ENCODE data around the gene MCAM. TPM values are rescaled to one million over a fixed set of nuclear protein-coding genes. Genes with fewer than 3 reads are reported as not detected.

Gene MCAM
- total and polyA plus RNA-seq, 10 of the 15 experiments (the other 5 are each of a cell fraction or from before 2014, with no cell fraction given), result 3.1 to 19.7 (median 9.3) TPM

- H3K4me2 ChIP-seq (ENCODE audit: control insufficient read depth, insufficient read depth), result no peak overlapping the region
- no peak overlapping the region for H3K27ac ChIP-seq (ENCODE audit: control insufficient read depth, insufficient read depth)
- H3K79me2 ChIP-seq (ENCODE audit: control insufficient read depth, insufficient read depth, low read length), result no peaks in the 10 kb centered on the region
- intact Hi-C loops (cut with micrococcal nuclease; ENCODE audit: unreplicated experiment) (no loop called here), in situ Hi-C loops (cut with MboI) (no loop called here)
- no peaks in the 10 kb centered on the region for H4K20me1 ChIP-seq (ENCODE audit: control insufficient read depth, insufficient read depth)
- H2AFZ ChIP-seq (ENCODE audit: control insufficient read depth, low read depth, low read length), result no peak overlapping the region
- POLR2A ChIA-PET, result no interaction called here
- CTCF ChIA-PET, result interaction anchor here (0.6 to 2.4 kb wide), 4 partner anchors 14 to 23 kb away, joined by 3 to 8 read pairs (median 4); no protein-coding TSS in a partner anchor
- H3K4me3 ChIP-seq, result no peak overlapping the region
- no peak overlapping the region for H3K9ac ChIP-seq (ENCODE audit: control insufficient read depth, insufficient read depth, low read length)
- no TSS peak for BruUV-seq (replicated peaks)
- peaks cover 9 to 11% of the 10 kb centered on the region in 2 experiments for H3K27me3 ChIP-seq (replicated peaks in 1 of 2; ENCODE audit: control insufficient read depth in 2 of 2, insufficient read depth in 2 of 2, low read length in 1 of 2)
- ATAC-seq (peak; percentile 9; the same call in 1 of the 3 replicates), DNase-seq (ENCODE audit: low read depth, low spot score) (no peak), FAIRE-seq (no peak)
- no peaks in the 10 kb centered on the region for H3K36me3 ChIP-seq (ENCODE audit: control insufficient read depth in 2 of 2, insufficient read depth in 2 of 2, low read length in 1 of 2)
- WGBS (ENCODE audit: insufficient coverage, insufficient replicate concordance, low lambda C conversion rate, missing lambda C conversion rate), result 22% methylated on average over 13 of the region's 16 CpGs
- no peaks in the 10 kb centered on the region for H3K4me1 ChIP-seq (ENCODE audit: control insufficient read depth, insufficient read depth, low read length)
- SMC1A ChIA-PET (ENCODE audit: uncharacterized antibody, unreplicated experiment), result interaction anchor here (0.6 kb wide), 1 partner anchor 21 kb away, joined by 3 read pairs; no protein-coding TSS in a partner anchor
- H3K9me3 ChIP-seq (replicated peaks; ENCODE audit: control insufficient read depth, insufficient read depth, low read length), result no peaks in the 10 kb centered on the region
- RAD21 ChIA-PET (ENCODE audit: unreplicated experiment), result no interaction called here
- no peak for TF ChIP-seq BRCA1 (IDR thresholded peaks at IDR 0.05; ENCODE audit: low read depth, low read length)
- TF ChIP-seq RUNX3 (IDR thresholded peaks at IDR 0.05; ENCODE audit: low read length), result no peak
- no peak for TF ChIP-seq SP1 (IDR thresholded peaks at IDR 0.05; ENCODE audit: low read depth, low read length)
- TF ChIP-seq KLF5 (IDR thresholded peaks at IDR 0.05; ENCODE audit: partially characterized antibody), result no peak
- no peak for TF ChIP-seq CEBPB (IDR thresholded peaks at IDR 0.05; ENCODE audit: borderline replicate concordance in 1 of 2, low read depth in 2 of 2, low read length in 2 of 2)
- no peak for TF ChIP-seq NRF1 (conservative IDR thresholded peaks at IDR 0.05; ENCODE audit: low read depth, low read length)
- TF ChIP-seq TARDBP (IDR thresholded peaks at IDR 0.05; ENCODE audit: borderline replicate concordance), result no peak
- no peak for TF ChIP-seq CHD2 (IDR thresholded peaks at IDR 0.05; ENCODE audit: borderline replicate concordance, low read depth, low read length)
- TF ChIP-seq SMARCA5 (IDR thresholded peaks at IDR 0.05), result no peak
- TF ChIP-seq TCF12 (IDR thresholded peaks at IDR 0.05; ENCODE audit: low read depth, low read length), result no peak
- TF ChIP-seq HSF1 (IDR thresholded peaks at IDR 0.05; ENCODE audit: low read depth, low read length), result no peak
- TF ChIP-seq NBN (IDR thresholded peaks at IDR 0.05), result no peak
- TF ChIP-seq CHD1 (IDR thresholded peaks at IDR 0.05; ENCODE audit: low read depth, low read length), result no peak
- no peak for TF ChIP-seq TAF1 (IDR thresholded peaks at IDR 0.05; ENCODE audit: borderline replicate concordance, low read depth, low read length)
These were observed 24.5 kb upstream of the MCAM start for GRCh38 chr11:119341222-119342022.

Data from GM12878 (cell line).